SIG-M5 treated with dmso at 0.1 percent for 504 hours (cell line): ENCODE data around the gene NFIX.
A peak's percentile ranks its signal among the peaks of the same experiment; 100 is the strongest.

Experiments used
- DNase-seq: peaks from one replicate; lab custom pipeline; 2025; ENCODE audit not compliant: unreplicated experiment; lab: John Stamatoyannopoulos, UW

The NFIX gene

GRCh38 chr19:13019332-13019731 lies 24.1 kb downstream of the NFIX start:
- DNase-seq: no peak

GRCh38 chr19:13020002-13020414 lies 24.7 kb downstream of the NFIX start:
- no peak for DNase-seq

GRCh38 chr19:13022111-13022858 lies 27.0 kb downstream of the NFIX start:
- DNase-seq: no peak

- no peak for DNase-seq
Measured at GRCh38 chr19:13022859-13023636, 27.8 kb downstream of the NFIX start.

GRCh38 chr19:13023656-13024055 lies 28.4 kb downstream of the NFIX start:
- no peak for DNase-seq

- DNase-seq: no peak
Measured at GRCh38 chr19:13024126-13024950, 29.1 kb downstream of the NFIX start.

GRCh38 chr19:13024951-13025697 lies 29.8 kb downstream of the NFIX start:
- no peak for DNase-seq

GRCh38 chr19:13025819-13026456 lies 30.7 kb downstream of the NFIX start:
- no peak for DNase-seq

GRCh38 chr19:13026462-13027370 lies 31.4 kb downstream of the NFIX start:
- no peak for DNase-seq

- no peak for DNase-seq
Measured at GRCh38 chr19:13027557-13027956, 32.3 kb downstream of the NFIX start.

- DNase-seq: no peak
Measured at GRCh38 chr19:13028027-13028426, 32.8 kb downstream of the NFIX start.

- no peak for DNase-seq
Measured at GRCh38 chr19:13029301-13029880, 34.1 kb downstream of the NFIX start.

GRCh38 chr19:13029893-13030292 lies 34.6 kb downstream of the NFIX start:
- no peak for DNase-seq

- DNase-seq: no peak
Measured at GRCh38 chr19:13031917-13032623, 36.8 kb downstream of the NFIX start.

GRCh38 chr19:13032837-13033236 lies 37.6 kb downstream of the NFIX start:
- DNase-seq: no peak

GRCh38 chr19:13033244-13033643 lies 38.0 kb downstream of the NFIX start:
- DNase-seq: no peak

- peak; percentile 26 for DNase-seq
Measured at GRCh38 chr19:13033819-13034611, 38.7 kb downstream of the NFIX start.

- no peak for DNase-seq
Measured at GRCh38 chr19:13034636-13035035, 39.4 kb downstream of the NFIX start.
